Panc1 (cell line): Measurements from ENCODE around the gene SCG3. TPM values are rescaled to one million over a fixed set of nuclear protein-coding genes. Genes with fewer than 3 reads are reported as not detected.

Source experiments
- ATAC-seq: fragments of 200-7000 bp; cut with Tn5 transposase; 2 replicates; pipeline ENCODE4 v1.9.1; 2020; ENCODE audit warnings: mild to moderate bottlenecking, moderate library complexity
- BruUV-seq: library from RNA; stranded (reverse); fragments of 400-500 nt; replicated peaks from 2 replicates; lab custom pipeline; 2021; lab: Mats Ljungman, UMichigan
- CTCF ChIA-PET: fragments of 300-600 bp; sonication (Branson Sonifier 250); formaldehyde crosslinking; loops from one replicate; lab custom pipeline; 2022; ENCODE audit warnings: antibody characterized with exemption; lab: Charles Lee
- POLR2A ChIA-PET: fragments of 300-600 bp; sonication (Branson Sonifier 250); formaldehyde crosslinking; loops from one replicate; lab custom pipeline; 2022; ENCODE audit warnings: antibody characterized with exemption; lab: Charles Lee
- DNase-seq: peaks from one replicate; pipeline ENCODE4 v3.0.0-alpha.2; 2010; ENCODE audit warnings: low read depth, low spot score
- H3K27ac ChIP-seq: 2 replicates; pipeline ENCODE4 v1.5.1; 2011; ENCODE audit warnings: mild to moderate bottlenecking, low read length, inconsistent platforms
- H3K27me3 ChIP-seq: fragments of 200-500 bp; sonication (Bioruptor generic); 2 replicates; pipeline ENCODE4 v1.6.0; 2014; ENCODE audit warnings: low read length, inconsistent platforms; ENCODE audit not compliant: control insufficient read depth, insufficient read depth
- H3K36me3 ChIP-seq: fragments of 200-500 bp; sonication (Bioruptor generic); 2 replicates; pipeline ENCODE4 v1.5.1; 2014; ENCODE audit warnings: inconsistent platforms, mild to moderate bottlenecking, low read length, moderate library complexity; ENCODE audit not compliant: control insufficient read depth, insufficient read depth
- H3K4me1 ChIP-seq: 2 replicates; pipeline ENCODE4 v1.5.1; 2011; ENCODE audit warnings: inconsistent platforms, mild to moderate bottlenecking, low read length, moderate library complexity; ENCODE audit not compliant: control insufficient read depth, insufficient read depth
- H3K4me3 ChIP-seq, 2 experiments: 2 replicates each; pipeline ENCODE4 v1.5.1; 2011 to 2012; ENCODE audit warnings: low read depth in 2 of 2, low read length in 2 of 2, mild to moderate bottlenecking in 2 of 2, inconsistent platforms in 1 of 2, moderate library complexity in 1 of 2
- H3K9me3 ChIP-seq: fragments of 200-500 bp; sonication (Bioruptor generic); 2 replicates; pipeline ENCODE4 v1.5.1; 2014; ENCODE audit warnings: low read depth, mild to moderate bottlenecking, inconsistent platforms, low read length, moderate library complexity; ENCODE audit not compliant: control insufficient read depth, insufficient read depth
- CTCF ChIP-seq: fragments of 450-650 bp; IDR thresholded peaks from 2 replicates; pipeline ENCODE4 v1.5.1; 2017; ENCODE audit warnings: mild to moderate bottlenecking
- POLR2AphosphoS5 ChIP-seq: IDR thresholded peaks from 2 replicates; pipeline ENCODE4 v1.6.1; 2012; ENCODE audit warnings: mild to moderate bottlenecking, low read depth, low read length, moderate library complexity
- REST ChIP-seq, 2 experiments: IDR thresholded peaks; 2 replicates each; pipeline ENCODE4 v1.6.1; 2011 to 2012; ENCODE audit warnings: low read depth in 2 of 2, control low read depth in 1 of 2, low read length in 1 of 2, mild to moderate bottlenecking in 1 of 2, moderate library complexity in 1 of 2; ENCODE audit not compliant: insufficient read depth in 1 of 2
- SIN3A ChIP-seq: IDR thresholded peaks from 2 replicates; pipeline ENCODE4 v1.6.1; 2012; ENCODE audit warnings: low read depth, mild to moderate bottlenecking, low read length, moderate library complexity, borderline replicate concordance; ENCODE audit not compliant: insufficient read depth
- TCF7L2 ChIP-seq: IDR thresholded peaks from 2 replicates; pipeline ENCODE4 v1.6.1; 2011; ENCODE audit warnings: mild to moderate bottlenecking, low read depth, low read length, inconsistent platforms
- in situ Hi-C: cut with HindIII; loops from 2 replicates; pipeline ENCODE4 v1.10.0; 2016; ENCODE audit warnings: low sequenced_read_pairs, low pct_unique_long_range_greater_than_20kb
- intact Hi-C: fragments of 100-400 bp; cut with micrococcal nuclease; formaldehyde crosslinking; loops from one replicate; pipeline ENCODE4 v1.10.0; 2022; ENCODE audit not compliant: unreplicated experiment
- total RNA-seq: library from RNA; stranded (reverse); gene quantifications from one replicate; pipeline ENCODE4 v1.2.1, GENCODE V29; 2021; ENCODE audit not compliant: unreplicated experiment

The SCG3 gene
- total RNA-seq, 1 experiment from 2014 or later: 0.62 TPM

GRCh38 chr15:51749307-51749706 lies 68.0 kb downstream of the SCG3 start:
- DNase-seq (no peak), ATAC-seq (no peak)
- Histone ChIP-seq H3K36me3 (no peaks in the 10 kb centered on the region), H3K4me3 (no peak overlapping the region), H3K4me1 (0 out of 2 replicates have a peak, but pooled peaks cover 3% of the 10 kb centered on the region), H3K27me3 (peaks cover 37% of the 10 kb centered on the region), H3K9me3 (no peaks in the 10 kb centered on the region), H3K27ac (no peak overlapping the region)
- in situ Hi-C loops: no loop called here
- TF ChIP-seq TCF7L2 (no peak), POLR2AphosphoS5 (no peak), SIN3A (no peak), REST (IDR thresholded peaks at IDR 0.05; ENCODE audit: insufficient read depth in 1 of 2, low read depth in 2 of 2, low read length in 1 of 2) (no peak), CTCF (no peak)
- no TSS peak for BruUV-seq
- ChIA-PET POLR2A (no interaction called here), CTCF (no interaction called here)
- intact Hi-C loops: no loop called here

DNA sequence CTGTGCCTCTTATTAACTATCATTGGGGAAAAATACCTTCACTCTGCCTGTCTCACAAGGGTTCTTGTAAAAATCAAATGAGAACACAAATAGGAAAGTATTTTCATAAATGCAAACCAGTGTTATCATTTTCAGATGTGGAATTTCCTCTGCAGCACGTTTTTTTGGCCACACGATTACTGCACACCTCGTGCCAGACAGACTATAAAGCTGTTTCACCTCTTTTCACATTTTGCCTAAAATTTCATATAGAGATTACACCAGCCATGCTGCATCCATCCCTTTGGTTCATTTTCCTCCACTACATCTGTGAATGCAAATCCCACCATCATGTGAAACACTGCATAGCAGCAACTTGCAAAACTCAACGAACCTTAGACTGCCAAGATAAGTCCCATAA lies 68.9 kb downstream of the SCG3 start:
- no peak for DNase-seq
- Histone ChIP-seq H3K27ac (no peak overlapping the region), H3K27me3 (peaks cover 42% of the 10 kb centered on the region), H3K9me3 (no peaks in the 10 kb centered on the region), H3K4me1 (0 out of 2 replicates have a peak, but pooled peaks cover 3% of the 10 kb centered on the region), H3K36me3 (no peaks in the 10 kb centered on the region), H3K4me3 (no peak overlapping the region)
- POLR2A ChIA-PET: no interaction called here
- ATAC-seq: no peak
- intact Hi-C loops (no loop called here), in situ Hi-C loops (no loop called here)
- TF ChIP-seq REST (IDR thresholded peaks at IDR 0.05; ENCODE audit: insufficient read depth in 1 of 2, low read depth in 2 of 2, low read length in 1 of 2) (no peak), CTCF (no peak), TCF7L2 (no peak), SIN3A (no peak), POLR2AphosphoS5 (no peak)
- CTCF ChIA-PET: no interaction called here
- no TSS peak for BruUV-seq
